OCI-LY7 (cell line): ENCODE measurements around the gene S1PR5. TPM values are rescaled to one million over a fixed set of nuclear protein-coding genes. Genes with fewer than 3 reads are reported as not detected.

ENCODE experiments used
- Bru-seq: library from RNA; stranded (reverse); fragments of 400-500 nt; gene quantifications from one replicate; lab custom pipeline; 2021; lab: Mats Ljungman, UMichigan
- BruChase-seq, 2 experiments: library from RNA; stranded (reverse); fragments of 400-500 nt; gene quantifications; one replicate each; lab custom pipeline; 2021; lab: Mats Ljungman, UMichigan
- BruUV-seq: library from RNA; stranded (reverse); fragments of 400-500 nt; replicated peaks from 2 replicates; lab custom pipeline; 2021; lab: Mats Ljungman, UMichigan
- CTCF ChIA-PET: fragments of 300-600 bp; sonication (Branson Sonifier 250); formaldehyde crosslinking; loops from one replicate; lab custom pipeline; 2022; ENCODE audit warnings: antibody characterized with exemption; ENCODE audit not compliant: unreplicated experiment; lab: Charles Lee
- POLR2A ChIA-PET: fragments of 300-600 bp; sonication (Branson Sonifier 250); formaldehyde crosslinking; loops from one replicate; lab custom pipeline; 2022; ENCODE audit warnings: antibody characterized with exemption; lab: Charles Lee
- DNase-seq: peaks from one replicate; pipeline ENCODE4 v3.0.0-alpha.2; 2015; ENCODE audit warnings: low spot score
- H2AFZ ChIP-seq: fragments of 200-600 bp; sonication (generic), shearing (Covaris generic); 2 replicates; pipeline ENCODE4 v1.6.1; 2014; ENCODE audit warnings: mild to moderate bottlenecking, antibody characterized with exemption, low read length, moderate library complexity
- H3K27ac ChIP-seq: fragments of 200-600 bp; sonication (generic); 2 replicates; pipeline ENCODE4 v1.5.1; 2014; ENCODE audit warnings: mixed run types, low read depth, mild to moderate bottlenecking, moderate library complexity, low read length, inconsistent platforms; ENCODE audit not compliant: poor library complexity, severe bottlenecking
- H3K36me3 ChIP-seq: fragments of 200-600 bp; sonication (generic); 2 replicates; pipeline ENCODE4 v1.6.1; 2014; ENCODE audit warnings: mild to moderate bottlenecking, antibody characterized with exemption, low read length, moderate library complexity, mixed read lengths; ENCODE audit not compliant: insufficient read depth
- H3K4me1 ChIP-seq: fragments of 200-600 bp; sonication (generic); 2 replicates; pipeline ENCODE4 v1.5.1; 2014; ENCODE audit warnings: mild to moderate bottlenecking, low read length; ENCODE audit not compliant: insufficient read depth, poor library complexity, severe bottlenecking
- H3K4me2 ChIP-seq: fragments of 200-600 bp; sonication (generic); 2 replicates; pipeline ENCODE4 v1.6.1; 2014; ENCODE audit warnings: mild to moderate bottlenecking, low read length
- H3K4me3 ChIP-seq: fragments of 200-600 bp; sonication (generic); 2 replicates; pipeline ENCODE4 v1.5.1; 2014; ENCODE audit warnings: mild to moderate bottlenecking, low read depth, low read length; ENCODE audit not compliant: poor library complexity, severe bottlenecking
- H3K79me2 ChIP-seq: fragments of 200-600 bp; sonication (generic); 2 replicates; pipeline ENCODE4 v1.6.1; 2016; ENCODE audit warnings: low read depth, mild to moderate bottlenecking, low read length, moderate library complexity, mixed read lengths; ENCODE audit not compliant: insufficient read depth
- H3K9me2 ChIP-seq: fragments of 200-600 bp; sonication (generic); 2 replicates; pipeline ENCODE4 v1.6.1; 2016; ENCODE audit warnings: mild to moderate bottlenecking, low read length, mixed read lengths; ENCODE audit not compliant: insufficient read depth
- H3K9me3 ChIP-seq: fragments of 200-600 bp; sonication (generic); 2 replicates; pipeline ENCODE4 v1.6.1; 2014; ENCODE audit warnings: mild to moderate bottlenecking, mixed run types, low read length, mixed read lengths
- H4K20me1 ChIP-seq: fragments of 200-600 bp; sonication (generic); 2 replicates; pipeline ENCODE4 v1.6.1; 2014; ENCODE audit warnings: mild to moderate bottlenecking, antibody characterized with exemption, low read length, moderate library complexity, mixed read lengths; ENCODE audit not compliant: insufficient read depth
- EZH2phosphoT487 ChIP-seq: fragments of 200-600 bp; sonication (generic); IDR thresholded peaks from 2 replicates; pipeline ENCODE4 v1.6.1; 2018; ENCODE audit warnings: low read depth, borderline replicate concordance, mild to moderate bottlenecking, mixed run types, antibody characterized with exemption, low read length, moderate library complexity, mixed read lengths
- intact Hi-C: fragments of 100-400 bp; cut with micrococcal nuclease; formaldehyde crosslinking; loops from one replicate; pipeline ENCODE4 v1.10.0; 2022; ENCODE audit not compliant: unreplicated experiment
- long read RNA-seq: library from polyadenylated mRNA; stranded (forward); transcript quantifications from one replicate; pipeline ENCODE4 v2.0.0, GENCODE V29; 2022
- total RNA-seq, 2 experiments: library from RNA; depleted of rRNA in 1 of 2; stranded (reverse); fragments of >200 nt in 1 of 2; shearing (Covaris generic) in 1 of 2; gene quantifications; 2 replicates each; pipeline ENCODE4 v1.2.3, GENCODE V29; 2014 to 2022
- TF ChIP-seq, protein P1 (sequence below): fragments of 200-600 bp; sonication (generic); conservative IDR thresholded peaks from 2 replicates; pipeline ENCODE4 v1.5.1; 2014; ENCODE audit warnings: mild to moderate bottlenecking, antibody characterized with exemption, low read length, moderate library complexity, mixed read lengths

Gene S1PR5
- total RNA-seq (2014; rRNA removed; shearing (Covaris generic)) (not detected in 2 replicates), total RNA-seq (2022) (not detected in 2 replicates), Bru-seq, nascent RNA (not detected), BruChase-seq, experiment 1, labeled RNA remaining after a 6-hour chase (not detected), BruChase-seq, experiment 2, labeled RNA remaining after a 2-hour chase (not detected)
- long read RNA-seq, partial matches to known transcripts, result 0 of 1 reads
- long read RNA-seq, other reads (novel, unspliced or antisense), result 1 of 1 reads

DNA sequence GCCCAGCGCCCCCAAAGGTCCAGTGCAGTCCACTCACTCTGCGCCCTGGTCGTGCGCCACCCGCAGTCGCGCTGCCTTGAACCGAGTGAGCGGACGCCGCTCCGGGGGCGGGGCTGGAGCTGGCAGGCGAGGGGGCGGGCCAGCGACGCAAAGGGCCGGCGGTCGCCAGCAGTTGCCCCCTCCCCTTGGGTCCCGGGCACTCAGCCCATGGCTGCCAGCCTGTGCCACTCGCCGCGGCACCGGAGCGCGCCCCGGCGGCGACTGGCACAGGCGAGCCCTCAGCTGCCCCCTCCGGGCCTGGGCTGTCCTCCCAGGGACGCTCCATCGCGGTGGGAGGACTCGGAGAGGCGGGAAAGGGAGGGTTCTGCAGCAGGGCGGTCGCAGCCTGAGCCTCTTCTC is at the start of gene S1PR5:
Gene S1PR5, minus strand, starts transcription at position 87 of the 399 bp plus-strand sequence. CDS start 2,436 bp downstream, outside the sequence.
- H3K9me2 ChIP-seq, result no peaks in the 10 kb centered on the region
- peak within 1 kb of the TSS; percentile 25; the same call in 1 of the 2 replicates for H2AFZ ChIP-seq
- peak within 1 kb of the TSS; percentile 42 for H3K4me2 ChIP-seq
- DNase-seq, result no peak
- ChIA-PET POLR2A (no interaction called here), CTCF (no interaction called here)
- BruUV-seq, result no TSS peak
- H3K9me3 ChIP-seq, result no peaks in the 10 kb centered on the region
- H4K20me1 ChIP-seq, result no peaks in the 10 kb centered on the region
- TF ChIP-seq EZH2phosphoT487, result no peak
- TF ChIP-seq, protein P1, sequence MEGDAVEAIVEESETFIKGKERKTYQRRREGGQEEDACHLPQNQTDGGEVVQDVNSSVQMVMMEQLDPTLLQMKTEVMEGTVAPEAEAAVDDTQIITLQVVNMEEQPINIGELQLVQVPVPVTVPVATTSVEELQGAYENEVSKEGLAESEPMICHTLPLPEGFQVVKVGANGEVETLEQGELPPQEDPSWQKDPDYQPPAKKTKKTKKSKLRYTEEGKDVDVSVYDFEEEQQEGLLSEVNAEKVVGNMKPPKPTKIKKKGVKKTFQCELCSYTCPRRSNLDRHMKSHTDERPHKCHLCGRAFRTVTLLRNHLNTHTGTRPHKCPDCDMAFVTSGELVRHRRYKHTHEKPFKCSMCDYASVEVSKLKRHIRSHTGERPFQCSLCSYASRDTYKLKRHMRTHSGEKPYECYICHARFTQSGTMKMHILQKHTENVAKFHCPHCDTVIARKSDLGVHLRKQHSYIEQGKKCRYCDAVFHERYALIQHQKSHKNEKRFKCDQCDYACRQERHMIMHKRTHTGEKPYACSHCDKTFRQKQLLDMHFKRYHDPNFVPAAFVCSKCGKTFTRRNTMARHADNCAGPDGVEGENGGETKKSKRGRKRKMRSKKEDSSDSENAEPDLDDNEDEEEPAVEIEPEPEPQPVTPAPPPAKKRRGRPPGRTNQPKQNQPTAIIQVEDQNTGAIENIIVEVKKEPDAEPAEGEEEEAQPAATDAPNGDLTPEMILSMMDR, result no peak
- intact Hi-C loops, result no loop called here
- H3K79me2 ChIP-seq, result no peaks in the 10 kb centered on the region
- peaks cover 13% of the 10 kb centered on the region for H3K4me1 ChIP-seq
- H3K27ac ChIP-seq, result no peak within 1 kb of the TSS
- peak within 1 kb of the TSS; percentile 6 for H3K4me3 ChIP-seq
- no peaks in the 10 kb centered on the region for H3K36me3 ChIP-seq

GRCh38 chr19:10566658-10567410 is 49.6 kb upstream of the S1PR5 start:
- Histone ChIP-seq H3K4me1 (peaks cover 33% of the 10 kb centered on the region), H3K27ac (peak overlapping the region; percentile 81), H3K9me2 (no peaks in the 10 kb centered on the region), H3K79me2 (peaks cover 31% of the 10 kb centered on the region), H2AFZ (no peak overlapping the region), H3K9me3 (no peaks in the 10 kb centered on the region), H3K4me2 (peak overlapping the region; percentile 89), H3K4me3 (peak overlapping the region; percentile 76), H3K36me3 (peaks cover 21% of the 10 kb centered on the region), H4K20me1 (no peaks in the 10 kb centered on the region)
- no TSS peak for BruUV-seq
- TF ChIP-seq EZH2phosphoT487, result no peak
- TF ChIP-seq, protein P1, result no peak
- DNase-seq, result peak; percentile 45
- ChIA-PET POLR2A (interaction anchor here (0.6 to 0.7 kb wide), 2 partner anchors 14 to 60 kb away, joined by 3 to 4 read pairs; no protein-coding TSS in a partner anchor), CTCF (no interaction called here)
- intact Hi-C loops, result loop anchor here (5.0 to 10.0 kb wide), 5 partner anchors 85 to 308 kb away; partner anchors contain the start of genes CARM1, ICAM3, ILF3 and RAVER1
